SK-N-MC (cell line): Measurements from ENCODE around the gene HLA-DOA.

Source experiments
- DNase-seq: peaks from one replicate; pipeline ENCODE4 v3.0.0-alpha.2; 2011; ENCODE audit warnings: low read depth, low spot score
- H3K27ac ChIP-seq: fragments of 200-600 bp; sonication (generic); 2 replicates; pipeline ENCODE4 v1.5.1; 2016; ENCODE audit warnings: mixed run types
- H3K36me3 ChIP-seq: fragments of 200-600 bp; sonication (generic); 2 replicates; pipeline ENCODE4 v1.6.1; 2017; ENCODE audit warnings: antibody characterized with exemption, low read length, mixed read lengths; ENCODE audit not compliant: insufficient read depth
- H3K4me3 ChIP-seq: fragments of 200-600 bp; sonication (generic); 2 replicates; pipeline ENCODE4 v1.5.1; 2016
- H3K9ac ChIP-seq: fragments of 200-600 bp; sonication (generic); 2 replicates; pipeline ENCODE4 v1.8.0; 2017; ENCODE audit warnings: mixed run types, mixed read lengths; ENCODE audit not compliant: insufficient read length
- H3K9me3 ChIP-seq: fragments of 200-600 bp; sonication (generic); 2 replicates; pipeline ENCODE4 v1.6.1; 2017; ENCODE audit warnings: low read depth, mild to moderate bottlenecking, antibody characterized with exemption, low read length, moderate library complexity, mixed read lengths
- EZH2 ChIP-seq: fragments of 200-600 bp; sonication (generic); IDR thresholded peaks from one replicate; pipeline ENCODE4 v1.6.1; 2017; ENCODE audit warnings: antibody characterized with exemption
- FOXP2 ChIP-seq: optimal IDR thresholded peaks from 2 replicates; pipeline ENCODE3; 2011; ENCODE audit warnings: mild to moderate bottlenecking, moderate library complexity; ENCODE audit not compliant: insufficient read depth; ENCODE audit errors: extremely low read length, control extremely low read depth
- POLR2AphosphoS5 ChIP-seq: IDR thresholded peaks from 2 replicates; pipeline ENCODE4 v1.6.1; 2012; ENCODE audit warnings: mild to moderate bottlenecking, low read depth, low read length, borderline replicate concordance

Gene HLA-DOA

DNA sequence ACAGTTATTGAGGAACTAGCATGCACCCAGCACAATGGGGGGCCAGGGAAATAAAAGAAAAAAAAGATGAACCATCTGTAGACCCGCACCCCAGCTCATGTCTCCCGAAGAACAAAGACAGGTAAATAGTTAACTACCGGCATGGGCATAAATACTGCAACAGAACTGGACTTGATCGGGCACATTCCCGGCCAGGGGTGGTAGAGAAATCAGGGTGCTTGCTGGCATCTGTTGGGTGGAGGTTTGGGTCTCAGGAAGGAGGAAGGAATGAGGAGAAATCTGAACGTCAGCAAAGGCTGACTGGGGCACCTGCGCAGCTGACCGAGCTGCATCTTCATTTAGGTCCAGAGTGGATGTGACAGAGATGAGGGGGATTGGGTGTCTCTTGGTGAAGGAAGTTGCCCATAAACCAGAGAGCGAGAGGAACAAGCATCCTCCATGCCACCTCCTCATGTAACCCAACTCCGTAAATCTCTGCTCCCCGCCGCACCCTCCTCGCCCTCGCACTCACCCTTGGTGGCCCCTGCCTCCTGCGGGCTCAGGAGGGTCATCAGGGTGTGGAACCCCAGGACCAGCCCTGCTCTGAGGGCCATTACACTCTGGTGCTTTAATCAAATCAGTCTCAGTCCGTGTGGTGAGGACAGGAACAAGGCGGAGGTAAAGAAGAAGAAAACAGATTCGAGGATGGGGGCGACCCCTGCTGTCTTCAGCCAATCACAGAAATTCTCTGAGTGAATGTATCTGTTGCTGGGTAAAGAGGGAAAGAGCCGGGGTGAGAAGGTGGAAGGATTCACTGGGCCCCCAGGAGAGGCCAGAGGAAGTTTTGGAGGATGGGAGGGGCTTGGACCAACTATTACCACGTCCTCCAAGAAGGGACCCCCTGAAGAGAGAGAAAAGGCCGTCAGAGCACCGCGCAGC, at the start of gene HLA-DOA:
Gene HLA-DOA, minus strand, starts transcription at position 648 of the 918 bp plus-strand sequence.
- no peaks in the 10 kb centered on the region for H3K36me3 ChIP-seq
- no peaks in the 10 kb centered on the region for H3K9me3 ChIP-seq
- peak within 1 kb of the TSS; percentile 67 for H3K4me3 ChIP-seq
- no peak within 1 kb of the TSS for H3K9ac ChIP-seq
- DNase-seq: no peak
- no peak for TF ChIP-seq POLR2AphosphoS5
- no peak within 1 kb of the TSS for H3K27ac ChIP-seq

GRCh38 chr6:33057222-33058150, 48.1 kb upstream of the HLA-DOA start:
- TF ChIP-seq FOXP2 (no peak), POLR2AphosphoS5 (no peak), EZH2 (no peak)
- Histone ChIP-seq H3K9ac (no peak overlapping the region), H3K27ac (no peak overlapping the region), H3K9me3 (no peaks in the 10 kb centered on the region), H3K4me3 (no peak overlapping the region), H3K36me3 (no peaks in the 10 kb centered on the region)
- no peak for DNase-seq

DNA sequence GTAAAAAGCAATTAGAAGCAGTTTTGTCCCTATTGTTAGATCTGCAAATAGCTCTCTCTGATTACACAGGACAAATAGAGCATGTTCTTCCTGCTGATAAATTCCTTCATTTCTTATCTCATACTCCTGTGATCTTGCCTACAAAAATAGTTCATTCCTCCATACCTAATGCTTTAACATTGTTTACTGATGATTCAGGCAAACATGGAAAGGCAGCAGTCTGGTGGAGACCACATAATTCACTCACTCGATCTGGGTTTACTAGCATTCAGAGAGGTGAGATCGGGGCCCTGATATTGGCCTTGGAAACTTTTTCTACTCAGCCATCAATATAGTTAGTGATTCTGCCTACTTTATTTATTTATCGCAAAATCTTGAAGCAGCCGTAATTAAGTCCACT, 43.8 kb upstream of the HLA-DOA start:
- Histone ChIP-seq H3K4me3 (no peak overlapping the region), H3K36me3 (no peaks in the 10 kb centered on the region), H3K9ac (no peak overlapping the region), H3K9me3 (no peaks in the 10 kb centered on the region), H3K27ac (no peak overlapping the region)
- DNase-seq: no peak
- no peak for TF ChIP-seq FOXP2
- TF ChIP-seq EZH2: no peak
- TF ChIP-seq POLR2AphosphoS5: no peak

- Histone ChIP-seq H3K27ac (no peak overlapping the region), H3K4me3 (no peak overlapping the region), H3K9me3 (no peaks in the 10 kb centered on the region), H3K36me3 (no peaks in the 10 kb centered on the region), H3K9ac (no peak overlapping the region)
- no peak for DNase-seq
- TF ChIP-seq EZH2 (no peak), POLR2AphosphoS5 (no peak), FOXP2 (no peak)
Observed at GRCh38 chr6:33052627-33053026, 43.2 kb upstream of the HLA-DOA start.

GRCh38 chr6:33050014-33050810, 40.8 kb upstream of the HLA-DOA start:
- no peak overlapping the region for H3K9ac ChIP-seq
- no peak overlapping the region for H3K4me3 ChIP-seq
- TF ChIP-seq POLR2AphosphoS5: no peak
- TF ChIP-seq EZH2: no peak
- no peak for TF ChIP-seq FOXP2
- no peaks in the 10 kb centered on the region for H3K9me3 ChIP-seq
- no peak for DNase-seq
- no peaks in the 10 kb centered on the region for H3K36me3 ChIP-seq
- no peak overlapping the region for H3K27ac ChIP-seq

- TF ChIP-seq EZH2: no peak
- no peak for TF ChIP-seq POLR2AphosphoS5
- no peak for TF ChIP-seq FOXP2
- no peak for DNase-seq
- no peak overlapping the region for H3K27ac ChIP-seq
- no peak overlapping the region for H3K9ac ChIP-seq
- H3K4me3 ChIP-seq: no peak overlapping the region
- no peaks in the 10 kb centered on the region for H3K9me3 ChIP-seq
- H3K36me3 ChIP-seq: no peaks in the 10 kb centered on the region
Observed at GRCh38 chr6:33049323-33050013, 40.1 kb upstream of the HLA-DOA start.

GRCh38 chr6:33040157-33040556, 30.8 kb upstream of the HLA-DOA start:
- Histone ChIP-seq H3K36me3 (no peaks in the 10 kb centered on the region), H3K4me3 (no peak overlapping the region), H3K27ac (no peak overlapping the region), H3K9me3 (no peaks in the 10 kb centered on the region), H3K9ac (no peak overlapping the region)
- DNase-seq: no peak
- TF ChIP-seq POLR2AphosphoS5: no peak
- TF ChIP-seq FOXP2: no peak
- TF ChIP-seq EZH2: no peak

- DNase-seq: no peak
Observed at GRCh38 chr6:33036535-33036934, 27.1 kb upstream of the HLA-DOA start.

More at GRCh38 chr6:33036535-33036934, 27.1 kb upstream of the HLA-DOA start:
- Histone ChIP-seq H3K4me3 (no peak overlapping the region), H3K27ac (no peak overlapping the region), H3K36me3 (no peaks in the 10 kb centered on the region), H3K9me3 (no peaks in the 10 kb centered on the region), H3K9ac (no peak overlapping the region)
- TF ChIP-seq EZH2: no peak
- TF ChIP-seq FOXP2: no peak
- no peak for TF ChIP-seq POLR2AphosphoS5
